Measurements from ENCODE around the gene FASTK. TPM values are rescaled to one million over a fixed set of nuclear protein-coding genes. Genes with fewer than 3 reads are reported as not detected.

Gene FASTK
- total and polyA plus RNA-seq, 7 donors = 87.1 to 194 (median 126) TPM

DNA sequence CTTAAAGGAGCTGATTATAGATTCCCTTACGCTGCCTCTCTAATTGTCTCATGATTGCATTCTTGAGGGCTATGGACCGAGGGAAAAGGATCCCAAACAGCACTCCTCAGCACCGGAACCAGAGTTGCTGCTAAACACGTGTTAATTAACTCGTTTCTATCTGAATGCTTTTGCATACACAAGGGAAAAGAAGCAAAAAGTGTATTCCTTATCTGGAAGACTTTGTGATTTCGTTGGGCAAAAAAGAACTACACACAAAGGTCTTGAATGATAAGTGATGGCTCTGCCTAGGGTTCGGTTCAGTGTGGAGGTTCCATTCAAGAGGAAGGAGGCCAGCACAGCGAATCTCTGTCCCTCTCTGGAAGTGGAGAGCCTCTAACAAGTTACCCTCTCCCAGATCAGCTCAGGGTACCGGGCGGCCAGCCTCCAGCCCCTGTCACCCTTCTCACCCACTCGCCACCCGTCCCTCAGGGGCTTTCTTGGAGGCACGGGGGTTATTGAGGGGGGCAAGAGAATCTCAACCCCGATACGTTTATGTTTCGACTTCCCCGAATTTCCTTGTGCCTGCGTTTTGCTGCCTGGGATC, 21.7 kb downstream of the FASTK start:
- peaks cover 34% of the 10 kb centered on the region for H3K4me1 ChIP-seq
- whole genome bisulfite sequencing, 3 donors = 2 to 5% (median 3%) methylated on average over 18 of the region's 18 CpGs
- H3K36me3 ChIP-seq (ENCODE audit: insufficient read depth in 1 of 2, low read depth in 1 of 2) = peaks cover 0 to 3% of the 10 kb centered on the region in 2 donors
- H3K27me3 ChIP-seq (ENCODE audit: insufficient read depth in 3 of 3, low read length in 2 of 3) = no peaks in the 10 kb centered on the region
- no peaks in the 10 kb centered on the region for H3K9me3 ChIP-seq
- H3K27ac ChIP-seq = peak overlapping the region; percentile 99
- no peak for ATAC-seq
- H3K4me3 ChIP-seq = peak overlapping the region; percentile 85
- no peak for DNase-seq
- TF ChIP-seq, protein P1, sequence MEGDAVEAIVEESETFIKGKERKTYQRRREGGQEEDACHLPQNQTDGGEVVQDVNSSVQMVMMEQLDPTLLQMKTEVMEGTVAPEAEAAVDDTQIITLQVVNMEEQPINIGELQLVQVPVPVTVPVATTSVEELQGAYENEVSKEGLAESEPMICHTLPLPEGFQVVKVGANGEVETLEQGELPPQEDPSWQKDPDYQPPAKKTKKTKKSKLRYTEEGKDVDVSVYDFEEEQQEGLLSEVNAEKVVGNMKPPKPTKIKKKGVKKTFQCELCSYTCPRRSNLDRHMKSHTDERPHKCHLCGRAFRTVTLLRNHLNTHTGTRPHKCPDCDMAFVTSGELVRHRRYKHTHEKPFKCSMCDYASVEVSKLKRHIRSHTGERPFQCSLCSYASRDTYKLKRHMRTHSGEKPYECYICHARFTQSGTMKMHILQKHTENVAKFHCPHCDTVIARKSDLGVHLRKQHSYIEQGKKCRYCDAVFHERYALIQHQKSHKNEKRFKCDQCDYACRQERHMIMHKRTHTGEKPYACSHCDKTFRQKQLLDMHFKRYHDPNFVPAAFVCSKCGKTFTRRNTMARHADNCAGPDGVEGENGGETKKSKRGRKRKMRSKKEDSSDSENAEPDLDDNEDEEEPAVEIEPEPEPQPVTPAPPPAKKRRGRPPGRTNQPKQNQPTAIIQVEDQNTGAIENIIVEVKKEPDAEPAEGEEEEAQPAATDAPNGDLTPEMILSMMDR (IDR thresholded peaks at IDR 0.05) = no peak
- intact Hi-C loops (cut with DNase I) = loop anchor here in 1 of 2 donors (1.0 kb wide), 1 partner anchor 23 kb away; no protein-coding TSS in a partner anchor

DNA sequence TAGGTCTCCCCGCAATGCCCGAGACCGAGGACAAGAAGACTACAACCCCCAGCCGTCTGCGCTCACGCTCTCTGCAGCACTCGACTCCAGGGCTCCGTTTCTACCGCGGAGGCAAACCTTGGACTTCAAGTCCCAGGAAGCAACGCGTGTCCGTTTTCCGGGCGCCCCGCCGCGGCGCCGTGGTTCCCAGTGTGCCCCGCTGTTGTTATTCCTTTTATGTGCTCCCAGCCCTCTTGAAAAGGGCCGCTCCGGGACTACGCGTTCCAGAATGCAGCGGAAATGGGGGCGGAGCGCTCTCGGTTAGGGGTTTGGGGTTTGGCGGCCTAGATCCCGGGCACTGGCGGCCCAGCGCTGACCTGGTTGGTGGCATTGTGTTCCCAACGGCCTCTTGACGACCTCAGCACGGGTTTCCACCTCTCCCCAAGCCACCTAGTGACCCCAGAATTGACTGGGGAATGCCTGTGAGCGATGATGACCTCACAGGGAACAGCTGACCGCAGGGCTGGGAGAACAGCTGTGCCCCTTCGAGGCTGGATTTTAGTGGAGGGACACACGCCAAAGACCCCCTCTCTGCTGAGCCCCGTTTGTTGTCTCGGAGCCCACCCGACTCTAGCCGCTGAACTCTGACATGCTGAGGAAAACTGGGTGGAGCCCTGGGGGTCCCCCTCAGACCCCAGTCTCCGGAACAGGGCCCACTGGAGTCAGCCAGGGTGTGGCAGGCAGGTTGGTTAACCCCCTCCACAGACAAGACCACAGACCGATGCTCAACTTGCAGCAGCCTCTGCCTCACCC, 22.4 kb downstream of the FASTK start:
- DNase-seq (peak; percentile 99), ATAC-seq (peak; percentile 86 to 90 (median 89))
- intact Hi-C loops (cut with DNase I) = no loop called here
- TF ChIP-seq, protein P1 (IDR thresholded peaks at IDR 0.05) = no peak
- Histone ChIP-seq H3K4me1 (peaks cover 34% of the 10 kb centered on the region), H3K27me3 (ENCODE audit: insufficient read depth in 3 of 3, low read length in 2 of 3) (no peaks in the 10 kb centered on the region), H3K4me3 (peak overlapping the region; percentile 85), H3K36me3 (ENCODE audit: insufficient read depth in 1 of 2, low read depth in 1 of 2) (peaks cover 0 to 3% of the 10 kb centered on the region in 2 donors), H3K9me3 (no peaks in the 10 kb centered on the region), H3K27ac (peak overlapping the region; percentile 99)
- 0% methylated on average over 43 to 46 of the region's 46 CpGs for WGBS, 3 donors

DNA sequence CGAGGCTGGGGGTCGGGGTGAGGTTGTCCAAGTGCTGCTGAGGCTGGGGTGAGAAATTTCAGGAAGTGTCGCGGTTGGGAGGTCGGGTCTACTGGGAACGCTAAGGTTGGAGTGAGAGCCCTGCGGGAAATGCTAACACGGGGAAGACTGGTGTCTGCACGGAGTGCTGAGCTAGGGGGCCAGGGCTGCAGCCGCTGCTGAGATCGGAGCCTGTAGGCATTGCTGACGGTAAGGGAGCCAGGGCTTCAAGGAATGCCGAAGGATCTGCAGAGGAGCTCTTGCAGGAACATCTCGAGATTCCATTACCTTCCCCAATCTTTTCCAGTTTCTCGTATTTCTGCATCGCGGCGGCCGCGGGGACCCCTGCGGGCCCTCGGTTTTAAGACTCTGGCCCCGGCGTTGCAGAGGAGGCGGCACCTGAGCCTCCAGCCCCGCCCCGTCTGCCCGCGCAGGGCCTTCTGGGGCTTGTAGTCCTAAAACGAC, 23.1 kb downstream of the FASTK start, which contains the start of gene CDK5:
Gene CDK5, minus strand, starts transcription at position 392 of the 483 bp plus-strand sequence. Its CDS starts 49 bp downstream, at position 343.
- no peaks in the 10 kb centered on the region for H3K9me3 ChIP-seq
- no peak for DNase-seq
- H3K36me3 ChIP-seq (ENCODE audit: insufficient read depth in 1 of 2, low read depth in 1 of 2) = peaks cover 0 to 3% of the 10 kb centered on the region in 2 donors
- H3K4me3 ChIP-seq = peak within 1 kb of the TSS; percentile 85
- intact Hi-C loops (cut with DNase I) = no loop called here
- H3K4me1 ChIP-seq = peaks cover 31% of the 10 kb centered on the region
- peaks cover 0 to under 1% (median 0%) of the 10 kb centered on the region in 3 donors for H3K27me3 ChIP-seq (ENCODE audit: insufficient read depth in 3 of 3, low read length in 2 of 3)
- H3K27ac ChIP-seq = peak within 1 kb of the TSS; percentile 99
- TF ChIP-seq, protein P1 (IDR thresholded peaks at IDR 0.05) = no peak
- 1% methylated on average over 28 to 30 of the region's 30 CpGs for WGBS, 3 donors
- ATAC-seq = peak; percentile 1 to 7 (median 2)

DNA sequence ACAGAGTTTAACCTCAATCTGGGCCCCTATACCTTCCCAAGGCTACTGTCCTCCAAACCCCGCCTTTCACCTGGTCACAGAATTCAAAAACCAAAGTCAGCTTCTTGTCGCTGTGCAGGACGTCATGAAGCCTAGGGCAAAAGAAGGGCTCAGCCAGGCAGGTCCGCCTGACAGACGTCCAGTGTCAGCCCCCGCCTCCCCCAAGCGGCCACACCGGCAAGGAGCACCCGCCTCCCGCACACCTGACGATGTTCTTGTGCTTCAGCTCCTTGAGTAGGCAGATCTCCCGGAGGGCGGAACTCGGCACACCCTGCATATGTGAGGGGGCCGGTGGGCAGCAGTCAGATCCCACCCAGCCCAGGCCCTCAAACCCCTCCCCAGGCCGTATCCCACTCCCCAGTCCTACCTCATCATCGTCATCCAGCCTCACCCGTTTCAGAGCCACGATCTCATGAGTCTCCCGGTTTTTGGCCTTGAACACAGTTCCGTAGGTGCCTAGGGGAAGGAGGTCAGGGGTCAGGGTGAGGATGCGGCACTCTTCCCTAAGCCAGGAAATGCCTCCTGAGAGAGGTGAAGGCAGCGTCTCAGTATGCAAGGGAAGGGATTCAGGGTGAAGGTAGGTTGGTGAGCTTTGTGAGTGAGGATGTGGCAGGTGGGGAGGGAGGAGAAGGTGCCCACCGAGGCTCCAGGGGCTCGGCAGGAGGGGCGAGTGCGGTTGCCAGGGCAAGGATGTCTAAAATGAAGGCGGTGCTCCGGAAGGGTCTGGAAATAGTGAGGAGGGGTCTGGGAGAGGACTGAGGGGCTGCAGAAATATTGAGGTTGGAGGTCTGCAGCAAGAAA, 23.7 kb downstream of the FASTK start:
- Histone ChIP-seq H3K27ac (no peak overlapping the region), H3K9me3 (no peaks in the 10 kb centered on the region), H3K27me3 (ENCODE audit: insufficient read depth in 3 of 3, low read length in 2 of 3) (peaks cover 0 to 2% (median 0%) of the 10 kb centered on the region in 3 donors), H3K4me3 (peak overlapping the region; percentile 85), H3K4me1 (peaks cover 26% of the 10 kb centered on the region), H3K36me3 (ENCODE audit: insufficient read depth in 1 of 2, low read depth in 1 of 2) (no peaks in the 10 kb centered on the region)
- TF ChIP-seq, protein P1 (IDR thresholded peaks at IDR 0.05) = no peak
- DNase-seq = no peak
- WGBS, 3 donors = 40 to 45% (median 41%) methylated on average over 29 of the region's 29 CpGs
- intact Hi-C loops (cut with DNase I) = no loop called here
- no peak for ATAC-seq

Measured in psoas muscle (tissue), 8 donors.